ENCODE data around the gene ULK4. TPM values are rescaled to one million over a fixed set of nuclear protein-coding genes. Genes with fewer than 3 reads are reported as not detected.
"Not testable (repeated sequence)": the region's sequence is repeated elsewhere in the genome, so short reads cannot be mapped to it uniquely, and the experiment has no call there.

The ULK4 gene
- total RNA-seq, 1 donor from 2014 or later: 11.2 TPM

- no peak overlapping the region for H3K27ac ChIP-seq
- no peaks in the 10 kb centered on the region for H3K27me3 ChIP-seq
- intact Hi-C loops (cut with DNase I): no loop called here
- no peak for TF ChIP-seq CTCF (IDR thresholded peaks at IDR 0.05)
- no peaks in the 10 kb centered on the region for H3K9me3 ChIP-seq
- no peaks in the 10 kb centered on the region for H3K36me3 ChIP-seq
- H3K4me3 ChIP-seq: no peak overlapping the region
- no peaks in the 10 kb centered on the region for H3K4me1 ChIP-seq
- no peak for DNase-seq
- no peak for ATAC-seq
These were observed 556.4 kb downstream of the ULK4 start for GRCh38 chr3:41405466-41405865.

- Histone ChIP-seq H3K36me3 (no peaks in the 10 kb centered on the region), H3K4me3 (no peak overlapping the region), H3K27me3 (no peaks in the 10 kb centered on the region), H3K9me3 (no peaks in the 10 kb centered on the region), H3K27ac (no peak overlapping the region), H3K4me1 (no peaks in the 10 kb centered on the region)
- TF ChIP-seq CTCF (IDR thresholded peaks at IDR 0.05): no peak
- intact Hi-C loops (cut with DNase I): no loop called here
- ATAC-seq (no peak), DNase-seq (no peak)
These were observed 557.3 kb downstream of the ULK4 start for GRCh38 chr3:41404582-41404981.

GRCh38 chr3:41394896-41395295, 567.0 kb downstream of the ULK4 start:
- H3K4me3 ChIP-seq: no peak overlapping the region
- H3K4me1 ChIP-seq: no peaks in the 10 kb centered on the region
- H3K36me3 ChIP-seq: no peaks in the 10 kb centered on the region
- ATAC-seq (no peak), DNase-seq (no peak)
- intact Hi-C loops (cut with DNase I): no loop called here
- H3K27ac ChIP-seq: no peak overlapping the region
- H3K9me3 ChIP-seq: no peaks in the 10 kb centered on the region
- TF ChIP-seq CTCF (IDR thresholded peaks at IDR 0.05): no peak
- H3K27me3 ChIP-seq: no peaks in the 10 kb centered on the region

- DNase-seq; H3K4me3 ChIP-seq; intact Hi-C loops (cut with DNase I); ATAC-seq; H3K4me1 ChIP-seq; H3K27ac ChIP-seq; H3K9me3 ChIP-seq; H3K27me3 ChIP-seq; H3K36me3 ChIP-seq: not testable (repeated sequence)
These were observed 591.0 kb downstream of the ULK4 start for GRCh38 chr3:41370765-41371535.

- no peak for ATAC-seq
- H3K27ac ChIP-seq: no peak overlapping the region
- intact Hi-C loops (cut with DNase I): no loop called here
- no peaks in the 10 kb centered on the region for H3K4me1 ChIP-seq
- no peak for TF ChIP-seq CTCF (IDR thresholded peaks at IDR 0.05)
- no peaks in the 10 kb centered on the region for H3K9me3 ChIP-seq
- H3K4me3 ChIP-seq: no peak overlapping the region
- no peak for DNase-seq
- no peaks in the 10 kb centered on the region for H3K27me3 ChIP-seq
- no peaks in the 10 kb centered on the region for H3K36me3 ChIP-seq
These were observed 591.6 kb downstream of the ULK4 start for GRCh38 chr3:41370307-41370706.

- H3K4me3 ChIP-seq: no peak overlapping the region
- H3K4me1 ChIP-seq: no peaks in the 10 kb centered on the region
- no peak overlapping the region for H3K27ac ChIP-seq
- DNase-seq (no peak), ATAC-seq (no peak)
- no peaks in the 10 kb centered on the region for H3K36me3 ChIP-seq
- TF ChIP-seq CTCF (IDR thresholded peaks at IDR 0.05): no peak
- H3K27me3 ChIP-seq: no peaks in the 10 kb centered on the region
- no peaks in the 10 kb centered on the region for H3K9me3 ChIP-seq
- intact Hi-C loops (cut with DNase I): no loop called here
These were observed 592.1 kb downstream of the ULK4 start for GRCh38 chr3:41369838-41370237.
